ENCODE measurements around the gene ZNF117. TPM values are rescaled to one million over a fixed set of nuclear protein-coding genes. Genes with fewer than 3 reads are reported as not detected.
"Not testable (repeated sequence)": the region's sequence is repeated elsewhere in the genome, so short reads cannot be mapped to it uniquely, and the experiment has no call there.

The ZNF117 gene
- total RNA-seq, 1 donor from 2014 or later: 20.4 TPM

DNA sequence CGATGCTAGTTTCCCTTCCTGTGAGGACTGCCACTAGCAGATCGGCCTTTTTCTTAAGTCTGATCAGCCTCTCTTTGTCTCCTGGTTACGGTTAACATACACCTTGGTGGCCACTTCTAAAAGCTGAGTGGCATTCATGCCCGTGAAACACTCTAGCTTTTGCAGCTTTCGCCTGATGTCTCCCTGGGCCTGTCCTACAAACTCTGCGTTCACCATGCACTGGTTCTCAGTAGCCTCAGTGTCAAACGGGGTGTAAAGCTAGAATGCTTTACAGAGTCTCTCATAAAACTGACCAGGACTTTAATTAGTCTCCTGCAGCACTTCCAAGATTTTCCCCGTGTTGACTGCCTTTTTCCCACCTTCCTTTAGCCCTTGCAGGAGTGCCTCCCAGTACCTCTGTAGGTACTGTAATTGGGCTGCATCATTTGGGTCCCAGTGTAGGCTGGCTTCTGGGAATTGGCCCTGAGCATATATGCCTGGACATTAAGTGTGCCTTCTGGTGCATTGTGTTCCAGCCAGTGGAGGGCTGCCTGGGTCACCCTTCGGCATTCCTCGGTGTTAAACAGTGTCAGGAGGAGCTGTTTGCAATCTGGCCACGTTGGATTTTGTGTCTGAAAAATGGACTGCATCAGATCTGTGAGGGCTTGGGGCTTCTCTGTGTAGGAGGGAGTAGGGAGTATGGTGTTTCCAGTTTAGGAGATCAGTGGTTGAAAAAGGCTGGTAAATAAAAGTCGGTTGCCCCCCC lies 6.5 kb upstream of the ZNF117 start:
- no peak for DNase-seq (ENCODE audit: extremely low read depth, low read depth, low spot score)

DNA sequence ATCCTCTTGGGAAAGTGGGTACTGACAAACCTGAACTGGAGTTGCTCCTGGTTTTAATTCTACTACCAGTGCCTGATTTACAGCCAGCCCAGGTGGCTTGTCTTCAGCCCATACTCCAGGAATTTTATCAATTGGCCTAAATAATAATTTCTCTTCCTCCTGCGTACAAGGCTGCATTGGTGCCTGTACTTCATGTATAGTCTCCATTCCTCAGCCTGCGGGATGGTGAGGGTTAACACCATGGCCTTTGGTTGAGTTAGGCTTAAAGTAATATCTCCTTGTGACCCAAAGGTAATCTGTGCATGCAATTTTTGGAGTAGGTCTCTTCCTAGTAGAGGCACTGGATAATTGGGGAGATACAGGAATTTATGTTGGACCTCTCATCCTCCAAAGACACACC lies 5.5 kb upstream of the ZNF117 start:
- DNase-seq (ENCODE audit: extremely low read depth, low read depth, low spot score): no peak

DNA sequence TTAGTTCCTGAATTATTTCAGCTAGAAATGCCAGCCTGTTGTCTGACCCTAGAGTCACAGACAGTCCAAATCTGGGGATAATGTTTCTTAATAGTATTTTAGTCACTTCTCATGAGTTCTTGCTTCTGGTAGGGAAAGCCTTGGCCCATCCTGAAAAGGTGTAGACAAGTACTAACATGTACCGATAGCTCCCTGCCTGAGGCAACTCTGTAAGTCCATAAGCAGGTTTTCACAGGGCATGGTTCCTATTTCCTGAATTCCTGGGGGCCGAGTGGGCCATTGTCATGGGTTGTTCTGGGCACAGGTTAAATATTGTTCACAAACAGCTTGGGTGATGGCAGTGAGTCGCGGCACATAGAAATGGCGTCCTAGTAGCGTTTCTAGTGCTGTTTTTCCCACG lies 3.1 kb upstream of the ZNF117 start:
- DNase-seq (ENCODE audit: extremely low read depth, low read depth, low spot score): no peak

DNA sequence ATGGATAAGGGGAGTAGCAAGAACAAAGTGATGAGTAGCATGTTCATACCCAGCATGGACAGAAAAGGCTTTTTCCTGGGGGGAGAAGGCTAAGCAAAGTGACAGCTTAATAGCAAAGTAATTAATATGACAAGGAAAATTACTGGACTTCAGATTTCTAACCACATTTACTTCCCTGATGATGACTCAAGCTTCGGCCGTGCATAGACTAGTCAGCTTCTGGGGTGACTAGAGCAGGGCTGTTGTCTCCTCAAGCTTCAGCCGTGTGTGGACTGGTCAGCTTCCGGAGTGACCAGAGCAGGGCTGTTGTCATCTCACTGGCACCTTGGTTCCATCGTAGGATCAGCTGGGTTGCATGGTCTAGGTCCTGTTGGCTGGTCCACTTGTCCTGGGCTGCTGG lies 2.1 kb upstream of the ZNF117 start:
- DNase-seq (ENCODE audit: extremely low read depth, low read depth, low spot score): no peak

DNA sequence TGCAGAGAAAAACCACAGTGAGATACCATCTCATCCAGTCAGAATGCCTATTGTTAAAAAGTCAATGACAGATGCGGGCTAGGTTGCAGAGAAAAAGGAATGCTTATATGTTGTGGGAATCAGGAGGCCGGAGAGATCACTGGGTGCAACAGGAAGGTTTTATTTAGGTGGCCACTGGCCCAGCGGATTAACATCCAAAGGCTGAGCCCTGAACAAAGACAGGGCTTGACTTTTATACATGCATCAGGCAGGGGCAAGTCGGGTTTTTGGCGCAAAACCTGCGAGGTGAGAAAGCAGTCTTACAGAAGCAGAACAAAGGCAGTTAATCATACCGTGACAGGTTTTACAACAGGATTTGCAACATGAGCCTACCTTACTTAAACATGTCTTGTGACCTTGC lies 620 bp downstream of the ZNF117 start:
- no peak for DNase-seq (ENCODE audit: extremely low read depth, low read depth, low spot score)

DNA sequence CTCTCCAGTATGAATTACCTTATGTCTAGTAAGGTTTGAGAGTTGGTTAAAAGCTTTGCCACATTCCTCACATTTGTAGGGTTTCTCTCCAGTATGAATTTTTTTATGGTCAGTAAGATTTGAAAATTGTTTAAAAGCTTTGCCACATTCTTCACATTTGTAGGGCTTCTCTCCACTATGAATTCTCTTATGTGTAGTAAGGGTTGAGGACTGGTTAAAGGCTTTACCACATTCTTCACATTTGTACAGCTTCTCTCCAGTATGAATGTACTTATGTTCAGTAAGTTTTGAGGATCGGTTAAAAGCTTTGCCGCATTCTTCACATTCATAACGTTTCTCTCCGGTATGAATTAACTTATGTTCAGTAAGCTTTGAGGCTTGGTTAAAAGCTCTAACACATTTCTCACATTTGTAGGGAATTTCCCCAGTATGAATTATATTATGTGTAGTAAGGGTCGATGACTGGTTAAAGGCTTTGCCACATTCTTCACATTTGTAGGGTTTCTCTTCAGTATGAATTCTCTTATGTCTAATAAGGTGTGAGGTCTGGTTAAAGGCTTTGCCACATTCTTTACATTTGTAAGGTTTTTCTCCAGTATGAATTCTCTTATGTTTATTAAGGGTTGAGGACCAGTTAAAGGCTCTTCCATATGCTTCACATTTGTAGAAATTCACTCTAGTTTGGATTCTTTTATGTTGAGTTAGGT lies 12.2 kb downstream of the ZNF117 start:
- no peak for DNase-seq (ENCODE audit: extremely low read depth, low read depth, low spot score)

DNA sequence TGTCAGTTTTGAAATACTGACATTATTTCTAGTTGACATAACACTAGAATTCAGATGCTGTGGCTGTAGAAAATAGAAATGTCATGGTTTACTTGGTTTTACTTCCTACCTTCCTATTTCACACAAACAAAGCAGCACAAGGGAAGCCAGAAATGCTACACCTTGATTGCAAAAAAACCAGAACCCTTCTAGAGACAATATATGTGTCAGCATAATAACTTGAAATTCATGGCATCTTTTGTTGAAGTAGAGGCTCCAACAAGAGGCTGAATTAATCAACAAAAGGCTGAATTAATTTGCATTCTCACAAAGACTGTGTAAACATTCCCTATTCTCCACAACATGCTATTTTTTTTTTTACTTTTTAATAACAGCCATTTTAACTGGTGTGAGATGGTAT lies 25.2 kb downstream of the ZNF117 start:
- DNase-seq (ENCODE audit: extremely low read depth, low read depth, low spot score): no peak

DNA sequence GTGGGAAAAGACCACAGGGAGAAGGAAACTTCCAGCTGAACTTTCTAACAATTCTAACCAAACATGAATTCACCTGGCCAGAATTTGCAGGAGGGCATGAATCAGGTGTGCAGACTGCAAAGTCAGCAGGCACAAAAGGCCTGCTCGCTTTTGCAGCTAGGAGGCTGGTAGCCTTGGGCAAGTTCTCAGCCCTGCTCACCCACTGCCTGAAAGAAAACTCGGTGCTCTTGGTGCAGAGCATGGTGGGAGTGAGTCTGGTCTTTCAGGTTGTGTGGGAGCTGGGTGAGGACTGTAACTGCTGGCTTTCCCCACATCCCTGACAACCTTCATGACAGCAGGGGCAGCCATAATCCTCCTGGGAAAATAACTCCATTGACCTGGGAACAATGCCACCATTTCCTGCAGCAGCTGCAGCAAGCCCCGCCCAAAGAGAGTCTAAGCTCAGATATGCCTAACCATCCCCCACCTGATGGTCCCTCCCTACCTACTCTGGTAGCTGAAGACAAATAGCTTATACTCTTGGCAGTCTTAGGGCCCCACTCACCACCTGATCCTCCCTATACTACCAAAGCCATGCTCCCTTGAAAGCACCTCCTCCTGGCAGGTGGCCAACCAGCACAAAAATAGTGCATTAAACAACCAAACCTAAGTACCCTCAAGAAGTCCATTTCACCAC lies 31.6 kb downstream of the ZNF117 start:
- no peak for DNase-seq (ENCODE audit: extremely low read depth, low read depth, low spot score)

DNA sequence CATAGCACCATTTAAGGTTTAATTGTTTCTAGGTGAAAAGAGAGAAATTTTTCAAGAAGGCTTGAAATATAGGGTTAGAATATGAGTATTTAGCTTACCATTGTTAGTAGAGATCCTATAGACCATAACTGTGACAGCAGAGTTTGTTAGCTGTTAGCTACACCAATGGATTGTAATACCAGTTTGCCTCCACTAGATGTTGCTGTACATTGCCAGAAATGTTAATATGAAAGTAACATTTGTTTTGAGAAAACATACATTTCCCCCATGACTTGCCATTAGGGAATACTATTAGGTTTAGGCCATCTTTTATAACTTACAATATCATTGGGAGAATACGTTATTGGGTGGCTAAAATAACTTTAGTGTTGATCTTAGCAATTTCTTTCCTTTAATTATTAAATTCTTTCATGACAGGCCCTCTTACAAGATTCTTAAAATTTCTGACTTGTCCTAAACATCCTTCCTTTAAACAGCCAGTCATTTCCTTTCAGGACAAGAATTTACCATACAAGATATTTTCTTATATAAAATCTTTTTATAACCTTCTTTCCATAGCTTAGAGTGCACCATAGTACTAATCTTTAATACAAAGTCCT lies 39.5 kb downstream of the ZNF117 start:
- peak; percentile 42 for DNase-seq (ENCODE audit: extremely low read depth, low read depth, low spot score)

DNA sequence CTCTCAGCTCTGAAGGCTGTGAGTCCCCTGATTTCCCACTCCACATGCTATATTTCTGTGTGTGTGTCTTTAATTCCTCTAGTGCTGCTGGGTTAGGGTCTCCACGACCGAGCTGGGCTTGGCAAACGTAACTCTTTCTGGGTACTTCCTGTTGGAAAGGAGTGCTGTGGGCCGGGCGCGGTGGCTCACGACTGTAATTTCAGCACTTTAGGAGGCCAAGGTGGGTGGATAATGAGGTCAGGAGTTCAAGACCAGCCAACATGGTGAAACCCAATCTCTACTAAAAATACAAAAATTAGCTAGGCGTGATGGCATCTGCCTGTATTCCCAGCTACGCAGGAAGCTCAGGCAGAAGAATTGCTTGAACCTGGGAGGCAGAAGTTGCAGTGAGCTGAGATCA lies 40.2 kb downstream of the ZNF117 start:
- not testable (repeated sequence) for DNase-seq (ENCODE audit: extremely low read depth, low read depth, low spot score)

DNA sequence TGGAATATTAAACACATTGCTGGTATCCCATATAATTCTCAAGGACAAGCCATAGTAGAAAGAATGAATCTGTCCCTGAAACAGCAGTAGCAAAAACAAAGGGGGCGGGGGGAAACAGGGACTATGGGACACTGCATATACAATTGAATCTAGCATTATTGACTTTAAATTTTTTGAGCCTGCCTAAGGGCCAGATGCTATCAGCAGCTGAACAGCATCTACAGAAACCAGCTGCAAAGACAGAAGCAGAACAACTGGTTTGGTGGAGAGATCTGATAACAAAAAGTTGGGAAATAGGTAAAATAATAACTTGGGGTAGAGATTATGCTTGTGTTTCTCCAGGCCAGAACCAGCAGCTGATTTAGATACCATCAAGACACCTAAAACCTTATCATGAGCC lies 42.1 kb downstream of the ZNF117 start:
- not testable (repeated sequence) for DNase-seq (ENCODE audit: extremely low read depth, low read depth, low spot score)

DNA sequence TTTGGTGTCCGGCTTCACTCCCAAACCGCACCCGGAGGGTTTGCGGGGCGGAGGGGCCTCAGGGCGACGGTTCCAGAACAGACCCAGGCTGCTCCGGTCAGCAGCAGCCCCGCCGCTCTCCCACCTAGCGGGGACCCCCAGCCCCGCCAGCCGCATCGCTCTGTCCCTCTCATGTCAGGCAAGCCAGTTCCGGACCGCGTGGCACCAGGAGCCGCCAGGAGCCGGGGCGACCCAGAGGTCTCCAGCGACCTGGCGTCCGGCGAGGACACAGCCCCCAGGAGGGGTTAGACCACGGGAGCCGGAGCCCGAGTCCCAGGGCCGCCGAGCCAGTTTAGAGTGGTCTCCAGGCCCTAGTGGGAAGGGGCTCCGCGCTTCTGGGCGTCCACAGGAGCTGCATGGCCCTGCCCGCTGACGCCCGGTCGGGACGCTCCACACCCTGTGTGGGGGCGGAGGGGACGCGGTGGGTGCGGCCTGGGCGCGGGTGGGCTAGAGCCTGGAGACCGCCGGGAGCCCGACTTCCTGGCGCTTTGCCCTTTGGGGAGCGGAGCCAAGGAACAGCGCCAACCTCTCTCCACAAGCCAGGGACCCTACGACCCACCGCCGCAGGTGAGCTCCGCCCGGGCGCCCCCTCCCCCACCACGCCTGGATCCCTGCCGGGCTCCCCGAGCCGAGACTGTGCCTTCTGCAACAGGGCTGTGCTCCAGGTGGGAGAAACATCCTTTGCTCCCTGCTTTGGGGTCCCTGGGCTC lies 43.4 kb downstream of the ZNF117 start:
- no peak for DNase-seq (ENCODE audit: extremely low read depth, low read depth, low spot score)

DNA sequence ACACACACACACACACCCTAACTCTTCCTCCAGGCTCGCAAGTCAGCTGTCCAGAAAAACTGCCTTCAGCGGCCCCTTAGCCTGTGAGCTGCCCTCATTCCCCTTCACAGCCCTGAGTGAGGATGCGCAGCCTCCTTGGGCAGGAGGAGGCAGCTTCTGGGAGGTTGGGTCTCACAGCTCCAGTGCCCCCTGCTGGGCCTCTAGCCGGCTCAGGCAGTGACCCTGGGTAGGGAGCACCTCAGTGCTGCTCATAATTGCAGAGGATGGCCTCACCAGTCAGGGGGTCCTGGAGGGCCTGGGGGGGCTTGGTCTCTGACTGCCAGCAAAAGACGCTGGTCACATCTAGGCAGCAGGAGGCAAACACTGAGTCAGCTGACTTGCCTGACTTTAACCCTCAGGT lies 44.1 kb downstream of the ZNF117 start:
- no peak for DNase-seq (ENCODE audit: extremely low read depth, low read depth, low spot score)

DNA sequence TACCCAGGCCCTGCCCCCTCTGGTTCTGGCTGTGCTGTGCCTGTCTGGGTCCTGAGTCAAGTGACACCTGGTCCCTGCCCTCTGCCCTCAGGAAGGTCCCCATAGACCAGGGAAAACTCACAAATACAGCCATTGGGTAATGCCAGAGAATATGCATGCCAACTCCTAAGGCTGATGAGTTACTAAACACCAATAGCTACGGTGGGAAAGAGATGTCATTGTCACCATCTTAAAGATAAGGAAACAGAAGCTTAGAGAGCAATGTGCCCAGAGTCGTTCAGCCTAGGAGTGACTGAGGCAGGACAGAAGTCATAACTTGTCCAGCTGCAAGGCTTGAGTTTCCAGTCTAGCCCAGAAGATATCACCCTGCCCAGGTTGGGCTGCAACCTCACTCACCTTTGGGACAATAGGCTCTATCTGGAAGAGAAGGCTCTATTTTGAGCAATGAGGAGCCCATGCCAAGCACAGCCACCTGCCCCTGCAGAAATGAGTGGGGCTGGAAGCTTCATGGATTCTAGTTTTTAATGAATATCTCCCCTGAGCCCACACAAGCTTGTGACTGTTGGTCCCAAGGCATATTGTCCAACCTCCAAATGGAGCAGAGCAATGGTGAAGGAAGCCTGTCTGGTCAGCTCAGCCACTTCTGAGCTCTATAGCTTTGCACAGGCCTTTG lies 45.2 kb downstream of the ZNF117 start:
- DNase-seq (ENCODE audit: extremely low read depth, low read depth, low spot score): no peak

DNA sequence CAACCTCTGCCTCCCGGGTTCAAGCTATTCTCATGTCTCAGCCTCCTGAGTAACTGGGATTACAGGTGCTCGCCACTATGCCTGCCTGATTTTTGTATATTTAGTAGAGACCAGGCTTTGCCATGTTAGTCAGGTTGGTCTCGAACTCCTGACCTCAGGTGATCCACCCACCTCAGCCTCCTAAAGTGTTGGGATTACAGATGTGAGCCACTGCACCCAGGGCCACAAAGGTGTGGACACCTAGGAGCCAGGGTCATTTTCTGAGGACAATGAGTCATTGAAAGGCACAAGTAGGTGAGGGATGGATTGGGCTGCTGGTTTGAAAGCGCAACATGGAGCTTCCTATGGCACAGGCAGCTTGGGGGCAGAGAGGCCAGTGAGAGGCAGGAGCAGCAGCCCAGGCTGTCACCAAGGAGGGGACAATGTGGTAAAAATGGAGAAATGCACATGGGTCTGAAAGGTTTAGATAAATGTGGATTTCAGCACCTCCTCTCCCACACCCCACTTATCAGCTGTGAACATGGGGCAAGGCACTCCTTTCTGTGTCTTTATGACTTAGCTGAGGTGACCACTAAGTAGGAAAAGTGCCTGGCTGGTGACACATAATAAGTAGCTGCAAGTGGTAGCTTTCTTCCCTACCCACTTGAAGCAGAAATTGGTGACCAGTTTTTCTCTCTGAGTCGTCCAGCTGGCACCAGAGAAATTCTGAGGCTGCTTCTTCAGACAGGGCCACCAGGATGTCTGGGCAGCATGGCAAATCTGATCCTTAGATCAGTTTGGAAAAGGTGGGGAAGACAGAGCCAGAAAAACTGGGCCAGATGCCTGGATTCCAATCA lies 46.0 kb downstream of the ZNF117 start:
- DNase-seq (ENCODE audit: extremely low read depth, low read depth, low spot score): not testable (repeated sequence)

DNA sequence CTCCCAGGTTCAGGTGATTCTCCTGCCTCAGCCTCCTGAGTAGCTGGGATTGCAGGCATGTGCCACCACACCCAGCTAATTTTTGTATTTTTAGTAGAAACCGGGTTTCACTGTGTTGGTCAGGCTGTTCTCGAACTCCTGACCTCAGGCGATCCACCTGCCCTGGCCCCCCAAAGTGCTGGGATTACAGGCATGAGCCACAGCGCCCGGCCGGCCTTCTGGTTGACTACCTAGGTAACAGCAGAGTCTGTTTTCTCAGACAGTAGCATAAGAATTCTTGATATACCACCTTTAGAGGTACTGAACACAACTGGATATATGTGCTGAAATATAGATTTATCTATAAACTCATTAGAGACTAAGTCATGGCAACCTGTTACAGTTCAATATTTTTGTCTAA lies 50.8 kb downstream of the ZNF117 start:
- not testable (repeated sequence) for DNase-seq (ENCODE audit: extremely low read depth, low read depth, low spot score)

DNA sequence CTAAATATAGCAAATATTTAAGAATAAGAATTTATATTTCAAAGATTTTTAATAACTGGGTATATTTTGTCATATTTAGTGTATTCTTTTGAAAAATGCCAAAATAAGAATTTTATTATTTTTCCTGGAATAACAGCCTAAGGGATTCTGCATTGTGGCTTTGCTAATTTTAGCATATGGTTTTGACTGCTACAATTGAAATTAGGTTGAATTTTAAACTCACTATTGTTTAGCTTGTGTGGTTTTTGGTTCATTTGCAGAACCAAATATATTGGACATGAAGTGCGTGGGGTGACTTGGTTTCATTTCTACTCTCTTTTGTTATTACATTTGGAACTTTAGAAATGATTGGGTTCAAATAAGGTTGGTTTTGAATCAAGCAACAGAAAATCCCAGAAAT lies 52.3 kb downstream of the ZNF117 start:
- DNase-seq (ENCODE audit: extremely low read depth, low read depth, low spot score): no peak

DNA sequence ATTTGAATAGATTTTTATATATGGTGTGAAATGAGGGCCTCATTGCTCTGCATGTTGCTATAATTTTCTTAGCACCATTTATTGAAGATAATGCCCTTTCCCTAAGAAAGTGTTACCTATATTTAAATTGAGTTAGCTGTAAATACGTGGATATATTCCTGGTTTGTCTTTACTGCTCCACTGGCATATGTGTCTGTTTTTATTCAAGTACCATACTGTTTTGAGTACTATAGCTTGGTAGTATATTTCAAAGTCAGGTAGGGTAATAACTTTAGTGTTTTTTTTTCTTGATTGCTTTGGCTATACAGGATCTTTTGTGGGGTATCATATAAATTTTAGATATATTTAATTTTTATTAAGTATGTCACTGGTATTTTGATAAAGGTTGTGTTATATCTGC lies 56.4 kb downstream of the ZNF117 start:
- DNase-seq (ENCODE audit: extremely low read depth, low read depth, low spot score): no peak

Data from glomerular endothelial cell (primary cell).